Neural progenitor cell (in vitro differentiated cells): Measurements from ENCODE around the gene DHRS11.

Experiments used
- EZH2 ChIP-seq: fragments of 200-600 bp; sonication (generic); IDR thresholded peaks from 2 replicates; pipeline ENCODE4 v1.6.1; 2017; ENCODE audit warnings: antibody characterized with exemption, mild to moderate bottlenecking, moderate library complexity
- EZH2phosphoT487 ChIP-seq: fragments of 200-600 bp; sonication (generic); IDR thresholded peaks from 2 replicates; pipeline ENCODE4 v1.6.1; 2017; ENCODE audit warnings: antibody characterized with exemption
- TF ChIP-seq, protein P1 (sequence below): fragments of 200-600 bp; sonication (generic); IDR thresholded peaks from 2 replicates; pipeline ENCODE4 v1.5.1; 2017; ENCODE audit warnings: antibody characterized with exemption, mild to moderate bottlenecking

DNA sequence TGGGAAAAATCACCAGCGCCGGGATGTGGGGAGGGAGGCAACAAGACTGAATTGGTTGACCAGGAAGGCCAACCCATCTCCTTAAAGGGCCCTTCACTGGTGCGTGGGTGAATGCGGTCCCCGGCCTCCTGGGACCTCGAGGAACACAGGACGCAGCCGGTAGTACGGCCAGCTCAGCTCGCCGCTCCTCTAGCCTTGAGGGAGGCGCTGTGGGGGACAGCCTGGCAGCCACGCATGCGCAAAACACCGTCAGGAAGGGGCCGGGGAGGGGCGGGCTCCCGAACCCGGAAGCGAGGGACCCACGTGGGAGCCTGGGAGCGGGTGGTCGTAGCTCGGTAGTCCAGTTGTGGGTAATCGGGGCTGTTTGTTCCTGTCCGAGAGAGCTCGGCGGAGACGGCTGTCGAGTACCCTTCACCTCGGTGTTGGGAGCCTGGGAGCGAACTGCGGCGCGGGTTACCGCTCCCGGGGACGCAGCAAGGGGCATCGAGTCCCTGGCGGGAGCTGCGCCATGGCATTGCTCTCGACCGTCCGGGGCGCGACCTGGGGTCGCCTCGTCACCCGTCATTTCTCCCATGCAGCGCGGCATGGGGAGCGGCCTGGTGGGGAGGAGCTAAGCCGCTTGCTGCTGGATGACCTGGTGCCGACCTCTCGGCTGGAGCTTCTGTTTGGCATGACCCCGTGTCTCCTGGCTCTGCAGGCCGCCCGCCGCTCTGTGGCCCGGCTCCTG, 9.8 kb downstream of the DHRS11 start, which contains the start of gene MRM1:
- TF ChIP-seq, protein P1, sequence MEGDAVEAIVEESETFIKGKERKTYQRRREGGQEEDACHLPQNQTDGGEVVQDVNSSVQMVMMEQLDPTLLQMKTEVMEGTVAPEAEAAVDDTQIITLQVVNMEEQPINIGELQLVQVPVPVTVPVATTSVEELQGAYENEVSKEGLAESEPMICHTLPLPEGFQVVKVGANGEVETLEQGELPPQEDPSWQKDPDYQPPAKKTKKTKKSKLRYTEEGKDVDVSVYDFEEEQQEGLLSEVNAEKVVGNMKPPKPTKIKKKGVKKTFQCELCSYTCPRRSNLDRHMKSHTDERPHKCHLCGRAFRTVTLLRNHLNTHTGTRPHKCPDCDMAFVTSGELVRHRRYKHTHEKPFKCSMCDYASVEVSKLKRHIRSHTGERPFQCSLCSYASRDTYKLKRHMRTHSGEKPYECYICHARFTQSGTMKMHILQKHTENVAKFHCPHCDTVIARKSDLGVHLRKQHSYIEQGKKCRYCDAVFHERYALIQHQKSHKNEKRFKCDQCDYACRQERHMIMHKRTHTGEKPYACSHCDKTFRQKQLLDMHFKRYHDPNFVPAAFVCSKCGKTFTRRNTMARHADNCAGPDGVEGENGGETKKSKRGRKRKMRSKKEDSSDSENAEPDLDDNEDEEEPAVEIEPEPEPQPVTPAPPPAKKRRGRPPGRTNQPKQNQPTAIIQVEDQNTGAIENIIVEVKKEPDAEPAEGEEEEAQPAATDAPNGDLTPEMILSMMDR, result no peak
- TF ChIP-seq EZH2 (no peak), EZH2phosphoT487 (no peak)
